ENCODE results near the gene DNAJC4. TPM values are rescaled to one million over a fixed set of nuclear protein-coding genes. Genes with fewer than 3 reads are reported as not detected.
A peak's percentile ranks its signal among the peaks of the same experiment; 100 is the strongest.

The DNAJC4 gene
- total RNA-seq, 1 donor = 9.8 TPM

- Histone ChIP-seq H3K9me3 (ENCODE audit: low read depth, low read length) (no peaks in the 10 kb centered on the region), H3K4me3 (ENCODE audit: insufficient read depth, low read length) (peak within 1 kb of the TSS; percentile 96), H2AFZ (ENCODE audit: low read length) (peak within 1 kb of the TSS; percentile 77), H3K27me3 (ENCODE audit: insufficient read depth, low read length) (no peaks in the 10 kb centered on the region), H3K4me1 (ENCODE audit: insufficient read depth, low read length) (peaks cover 28% of the 10 kb centered on the region), H3K36me3 (ENCODE audit: insufficient read depth, low read length) (peaks cover 5% of the 10 kb centered on the region), H4K20me1 (ENCODE audit: insufficient read depth, low read length) (peaks cover 5% of the 10 kb centered on the region), H3K4me2 (ENCODE audit: insufficient read depth, low read length) (peak within 1 kb of the TSS; percentile 97), H3K27ac (ENCODE audit: low read depth, low read length) (peak within 1 kb of the TSS; percentile 80), H3K79me2 (ENCODE audit: insufficient read depth, low read length) (peaks cover 32% of the 10 kb centered on the region)
- TF ChIP-seq CTCF (IDR thresholded peaks at IDR 0.05; ENCODE audit: extremely low read depth, low read depth, low read length) = no peak
- peak; percentile 100 for DNase-seq (ENCODE audit: insufficient read length, low spot score, missing footprints)
These were observed 4.5 kb upstream of the DNAJC4 start, which contains the start of the genes NUDT22 and TRPT1 for GRCh38 chr11:64225608-64226506. Gene NUDT22, plus strand, starts transcription at chr11:64226274. Its CDS starts 379 bp downstream, at chr11:64226653. Gene TRPT1, minus strand, starts transcription at chr11:64226186. Its CDS starts 326 bp downstream, at chr11:64225860.

GRCh38 chr11:64226507-64227051 is 3.8 kb upstream of the DNAJC4 start:
- Histone ChIP-seq H3K4me1 (ENCODE audit: insufficient read depth, low read length) (peaks cover 28% of the 10 kb centered on the region), H4K20me1 (ENCODE audit: insufficient read depth, low read length) (peaks cover 5% of the 10 kb centered on the region), H3K27me3 (ENCODE audit: insufficient read depth, low read length) (no peaks in the 10 kb centered on the region), H3K36me3 (ENCODE audit: insufficient read depth, low read length) (peaks cover 5% of the 10 kb centered on the region), H3K79me2 (ENCODE audit: insufficient read depth, low read length) (peaks cover 32% of the 10 kb centered on the region), H2AFZ (ENCODE audit: low read length) (peak overlapping the region; percentile 59), H3K27ac (ENCODE audit: low read depth, low read length) (peak overlapping the region; percentile 80), H3K4me2 (ENCODE audit: insufficient read depth, low read length) (peak overlapping the region; percentile 97), H3K4me3 (ENCODE audit: insufficient read depth, low read length) (peak overlapping the region; percentile 96), H3K9me3 (ENCODE audit: low read depth, low read length) (no peaks in the 10 kb centered on the region)
- no peak for TF ChIP-seq CTCF (IDR thresholded peaks at IDR 0.05; ENCODE audit: extremely low read depth, low read depth, low read length)
- no peak for DNase-seq (ENCODE audit: insufficient read length, low spot score, missing footprints)

GRCh38 chr11:64227405-64227956 is 2.9 kb upstream of the DNAJC4 start:
- Histone ChIP-seq H2AFZ (ENCODE audit: low read length) (no peak overlapping the region), H3K4me3 (ENCODE audit: insufficient read depth, low read length) (peak overlapping the region; percentile 96), H3K27me3 (ENCODE audit: insufficient read depth, low read length) (no peaks in the 10 kb centered on the region), H3K27ac (ENCODE audit: low read depth, low read length) (peak overlapping the region; percentile 80), H3K79me2 (ENCODE audit: insufficient read depth, low read length) (peaks cover 32% of the 10 kb centered on the region), H3K4me1 (ENCODE audit: insufficient read depth, low read length) (peaks cover 28% of the 10 kb centered on the region), H3K9me3 (ENCODE audit: low read depth, low read length) (no peaks in the 10 kb centered on the region), H3K4me2 (ENCODE audit: insufficient read depth, low read length) (peak overlapping the region; percentile 97), H3K36me3 (ENCODE audit: insufficient read depth, low read length) (peaks cover 5% of the 10 kb centered on the region), H4K20me1 (ENCODE audit: insufficient read depth, low read length) (peaks cover 5% of the 10 kb centered on the region)
- no peak for TF ChIP-seq CTCF (IDR thresholded peaks at IDR 0.05; ENCODE audit: extremely low read depth, low read depth, low read length)
- DNase-seq (ENCODE audit: insufficient read length, low spot score, missing footprints) = no peak
